Ovary (tissue), 3 donors: ENCODE measurements around the gene MSI2.

Experiments
- POLR2A ChIP-seq: fragments of 450-650 bp; IDR thresholded peaks from one replicate; pipeline ENCODE4 v1.6.1; 2017; ENCODE audit warnings: antibody characterized with exemption, mild to moderate bottlenecking, moderate library complexity
- TF ChIP-seq, protein P1 (sequence below), 3 donors: fragments of 450-650 bp in 2 of 3; fragments of 200-600 bp in 1 of 3; IDR thresholded peaks; one replicate each; pipeline versions ENCODE4 v1.5.1 to v1.8.0; 2016 to 2022; ENCODE audit warnings: antibody characterized with exemption in 3 of 3, mild to moderate bottlenecking in 1 of 3
- donor health status: DM: no; HTN: no; CAD: no.

DNA sequence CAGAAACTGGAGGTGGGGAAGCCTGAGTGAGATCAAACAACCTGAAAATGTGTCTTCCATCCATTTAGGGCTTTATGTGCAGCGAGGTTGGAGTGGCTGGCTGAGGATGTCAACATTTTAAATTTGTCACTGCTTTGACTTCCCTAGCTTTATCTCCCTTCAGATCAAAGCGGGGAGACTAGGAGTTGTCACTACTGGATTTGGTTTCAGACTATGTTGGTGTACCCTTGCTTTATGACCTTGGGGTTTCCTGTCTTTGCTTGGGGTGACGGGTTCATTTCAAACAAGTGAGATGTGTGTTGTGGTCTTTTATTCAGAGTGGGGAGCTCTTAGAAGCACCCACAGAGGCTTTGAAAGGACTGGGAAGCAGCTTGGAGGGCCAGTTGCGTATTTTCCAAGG is 25.6 kb downstream of the MSI2 start:
- TF ChIP-seq, protein P1, sequence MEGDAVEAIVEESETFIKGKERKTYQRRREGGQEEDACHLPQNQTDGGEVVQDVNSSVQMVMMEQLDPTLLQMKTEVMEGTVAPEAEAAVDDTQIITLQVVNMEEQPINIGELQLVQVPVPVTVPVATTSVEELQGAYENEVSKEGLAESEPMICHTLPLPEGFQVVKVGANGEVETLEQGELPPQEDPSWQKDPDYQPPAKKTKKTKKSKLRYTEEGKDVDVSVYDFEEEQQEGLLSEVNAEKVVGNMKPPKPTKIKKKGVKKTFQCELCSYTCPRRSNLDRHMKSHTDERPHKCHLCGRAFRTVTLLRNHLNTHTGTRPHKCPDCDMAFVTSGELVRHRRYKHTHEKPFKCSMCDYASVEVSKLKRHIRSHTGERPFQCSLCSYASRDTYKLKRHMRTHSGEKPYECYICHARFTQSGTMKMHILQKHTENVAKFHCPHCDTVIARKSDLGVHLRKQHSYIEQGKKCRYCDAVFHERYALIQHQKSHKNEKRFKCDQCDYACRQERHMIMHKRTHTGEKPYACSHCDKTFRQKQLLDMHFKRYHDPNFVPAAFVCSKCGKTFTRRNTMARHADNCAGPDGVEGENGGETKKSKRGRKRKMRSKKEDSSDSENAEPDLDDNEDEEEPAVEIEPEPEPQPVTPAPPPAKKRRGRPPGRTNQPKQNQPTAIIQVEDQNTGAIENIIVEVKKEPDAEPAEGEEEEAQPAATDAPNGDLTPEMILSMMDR (IDR thresholded peaks at IDR 0.05), result no peak
- TF ChIP-seq POLR2A, result no peak
